Epithelial cell of alveolus of lung (primary cell): ENCODE results near the gene VASH2. TPM values are rescaled to one million over a fixed set of nuclear protein-coding genes. Genes with fewer than 3 reads are reported as not detected.

Experiments used
- total RNA-seq: library from RNA; depleted of rRNA; stranded (reverse); fragments of >200 nt; gene quantifications from 2 replicates; pipeline ENCODE4 v1.2.1, GENCODE V29; 2015

Gene VASH2
- 3.5 and 6.8 TPM in 2 replicates for total RNA-seq

GRCh38 chr1:212950243-212951125, at the start of gene VASH2:
Gene VASH2, plus strand, starts transcription at chr1:212950541. Its CDS starts 1,002 bp downstream, at chr1:212951543.

GRCh38 chr1:213015099-213016050, 65.0 kb downstream of the VASH2 start, which contains the start of gene ANGEL2:
Gene ANGEL2, minus strand, starts transcription at chr1:213015867. Its CDS starts 196 bp downstream, at chr1:213015671.

Other genes starting within 250 kb of the VASH2 start
- gene NSL1, start 158.8 kb upstream of the VASH2 start, total RNA-seq, result 34.5 and 43.4 TPM in 2 replicates
- 10.5 and 24.7 TPM in 2 replicates for gene TATDN3, start 158.6 kb upstream of the VASH2 start, total RNA-seq
- not detected in 2 replicates for gene SPATA45, start 102.9 kb upstream of the VASH2 start, total RNA-seq
- gene FLVCR1, start 92.3 kb upstream of the VASH2 start, total RNA-seq, result 4.2 and 5.4 TPM in 2 replicates
- 19.3 and 62.1 TPM in 2 replicates for gene ANGEL2, start 65.3 kb downstream of the VASH2 start, total RNA-seq
- 14.5 and 14.7 TPM in 2 replicates for gene RPS6KC1, start 100.7 kb downstream of the VASH2 start, total RNA-seq